SK-N-SH (cell line): ENCODE data around the gene PARD3B.

ENCODE experiments used
- CTCF ChIP-seq: fragments of 200-600 bp; sonication (generic); IDR thresholded peaks from 2 replicates; pipeline ENCODE4 v1.6.1; 2017; ENCODE audit warnings: antibody characterized with exemption, mild to moderate bottlenecking, moderate library complexity
- EP300 ChIP-seq, 2 experiments: IDR thresholded peaks; 2 replicates each; pipeline versions ENCODE4 v1.4.0 to v1.6.1; 2012; ENCODE audit warnings: borderline replicate concordance in 1 of 2, low read depth in 1 of 2, low read length in 1 of 2
- REST ChIP-seq: IDR thresholded peaks from 2 replicates; pipeline ENCODE4 v1.6.1; 2012; ENCODE audit warnings: mild to moderate bottlenecking, low read depth, low read length, moderate library complexity

- TF ChIP-seq EP300 (IDR thresholded peaks at IDR 0.05; ENCODE audit: borderline replicate concordance in 1 of 2, low read depth in 1 of 2, low read length in 1 of 2) (no peak), CTCF (no peak), REST (no peak)
Measured at GRCh38 chr2:205540036-205540435, 994.8 kb downstream of the PARD3B start.
